SKM-1 (cell line): ENCODE measurements around the gene TMEM69.
"Not testable (repeated sequence)": the region's sequence is repeated elsewhere in the genome, so short reads cannot be mapped to it uniquely, and the experiment has no call there.

Experiments used
- DNase-seq: peaks from one replicate; lab custom pipeline; 2025; ENCODE audit not compliant: unreplicated experiment; lab: John Stamatoyannopoulos, UW

TMEM69 gene, protein sequence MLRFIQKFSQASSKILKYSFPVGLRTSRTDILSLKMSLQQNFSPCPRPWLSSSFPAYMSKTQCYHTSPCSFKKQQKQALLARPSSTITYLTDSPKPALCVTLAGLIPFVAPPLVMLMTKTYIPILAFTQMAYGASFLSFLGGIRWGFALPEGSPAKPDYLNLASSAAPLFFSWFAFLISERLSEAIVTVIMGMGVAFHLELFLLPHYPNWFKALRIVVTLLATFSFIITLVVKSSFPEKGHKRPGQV

GRCh38 chr1:45687754-45688740, at the start of gene TMEM69:
Gene TMEM69 (plus strand): TSS chr1:45688181. CDS start chr1:45691069, 2,888 bp downstream.
- peak; percentile 73 for DNase-seq

DNA sequence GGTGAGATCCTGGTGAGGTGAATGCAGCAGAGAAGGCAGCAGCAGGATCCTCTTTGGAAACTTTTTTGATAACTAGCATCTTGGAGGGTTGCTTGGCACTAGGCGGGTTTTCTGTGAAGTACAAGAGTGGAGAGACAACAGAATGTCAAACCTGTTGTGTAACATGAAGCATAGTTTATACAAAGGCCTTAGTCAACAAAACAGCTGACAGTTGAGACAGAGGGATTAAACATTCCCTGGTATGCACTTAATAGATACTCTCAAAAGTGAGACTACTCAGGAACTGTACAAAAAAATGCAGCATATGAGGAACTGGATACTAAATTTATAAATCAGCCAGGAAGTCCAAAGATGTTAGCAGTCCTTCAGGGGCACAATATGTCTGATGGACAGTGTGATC, 47.7 kb upstream of the TMEM69 start:
- no peak for DNase-seq

GRCh38 chr1:45643321-45643720, 44.7 kb upstream of the TMEM69 start:
- DNase-seq: no peak

- DNase-seq: no peak
These were observed 44.0 kb upstream of the TMEM69 start for GRCh38 chr1:45643978-45644377.

DNA sequence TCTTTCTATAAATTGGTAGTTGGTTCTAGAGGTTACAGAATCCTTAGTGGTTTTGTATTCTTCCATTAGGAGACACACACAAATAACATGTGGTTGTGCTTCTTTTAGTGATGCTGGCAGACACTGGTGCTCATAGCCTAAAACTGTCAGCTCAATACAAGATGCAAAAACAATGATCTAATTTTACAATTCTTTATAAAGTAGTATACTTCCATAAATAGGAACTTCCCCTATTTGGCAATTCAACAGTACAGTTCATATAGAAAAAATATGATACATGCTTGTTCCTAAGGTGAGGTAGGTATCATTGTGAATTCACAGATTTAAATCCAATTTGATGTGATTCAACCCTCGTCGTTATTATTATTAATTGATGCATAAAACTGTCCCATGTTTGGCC, 43.3 kb upstream of the TMEM69 start:
- DNase-seq: no peak

GRCh38 chr1:45647248-45648021, 40.5 kb upstream of the TMEM69 start:
- no peak for DNase-seq

GRCh38 chr1:45654540-45655280, 33.3 kb upstream of the TMEM69 start:
- DNase-seq: no peak

DNA sequence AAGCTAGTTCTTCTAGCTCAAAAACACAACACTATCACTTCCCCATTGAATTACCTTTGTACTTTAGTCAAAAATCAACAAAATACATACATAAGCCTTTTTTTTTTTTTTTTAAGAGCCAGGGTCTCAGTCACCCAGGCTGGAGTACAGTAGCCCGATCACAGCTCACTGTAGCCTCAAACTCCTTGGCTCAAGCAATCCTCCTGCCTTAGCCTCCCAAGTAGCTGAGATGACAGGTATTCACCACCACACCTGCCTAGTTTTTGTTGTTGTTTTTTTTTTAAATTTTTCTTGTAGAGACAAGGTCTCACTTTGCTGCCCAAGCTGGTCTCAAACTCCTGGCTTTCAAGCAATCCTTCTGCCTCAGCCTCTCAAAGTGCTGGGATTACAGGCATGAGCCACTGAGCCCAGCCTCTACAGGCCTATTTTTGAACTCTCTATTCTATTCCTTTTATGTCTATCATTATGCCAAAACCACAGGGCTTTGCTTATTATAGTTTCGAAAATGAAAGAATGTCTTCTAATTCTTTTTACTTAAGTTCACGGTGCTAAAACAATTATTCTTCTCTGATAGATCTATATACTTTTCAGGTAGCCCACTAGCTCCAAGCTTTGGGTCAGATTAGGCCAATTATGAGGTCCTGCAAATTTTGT, 31.3 kb upstream of the TMEM69 start:
- no peak for DNase-seq

- DNase-seq: no peak
These were observed 29.8 kb upstream of the TMEM69 start for GRCh38 chr1:45658171-45658570.

DNA sequence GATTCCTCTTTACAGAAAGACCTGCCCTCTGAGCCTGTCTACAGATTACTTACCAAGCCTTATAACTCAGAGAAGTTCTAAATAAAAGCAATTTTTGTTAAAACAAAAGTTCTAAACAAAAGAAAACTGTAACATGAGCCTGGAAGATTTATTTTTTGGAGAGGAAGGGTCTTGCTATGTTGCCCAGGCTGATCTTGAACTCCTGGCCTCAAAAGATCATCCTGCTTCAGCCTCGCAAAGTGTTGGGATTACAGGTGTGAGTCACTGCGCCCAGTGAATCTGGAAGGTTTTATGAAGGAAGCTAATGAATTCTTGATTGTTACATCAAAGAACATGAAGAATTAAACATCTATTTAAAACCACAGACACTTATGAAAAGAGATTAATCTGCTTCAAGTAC, 28.8 kb upstream of the TMEM69 start:
- DNase-seq: no peak

DNA sequence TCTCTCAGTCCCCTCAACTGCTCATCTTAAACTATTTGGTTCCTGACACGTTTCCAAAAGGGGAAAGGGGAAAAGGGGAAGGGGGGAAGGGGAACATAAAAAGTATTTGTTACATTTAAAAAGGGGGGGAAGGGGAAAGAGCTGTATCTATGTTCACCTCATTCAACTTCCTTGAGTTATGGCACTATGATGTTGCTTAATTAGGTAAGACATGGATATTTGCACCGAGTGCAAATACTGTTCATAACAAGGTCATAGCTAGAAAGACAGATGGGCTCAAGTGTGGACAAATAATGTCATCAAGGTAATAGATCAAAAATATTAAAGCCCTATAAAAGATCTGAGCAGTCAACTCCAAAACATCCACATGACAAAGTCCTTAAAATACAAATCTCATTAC, 27.6 kb upstream of the TMEM69 start:
- DNase-seq: no peak

DNA sequence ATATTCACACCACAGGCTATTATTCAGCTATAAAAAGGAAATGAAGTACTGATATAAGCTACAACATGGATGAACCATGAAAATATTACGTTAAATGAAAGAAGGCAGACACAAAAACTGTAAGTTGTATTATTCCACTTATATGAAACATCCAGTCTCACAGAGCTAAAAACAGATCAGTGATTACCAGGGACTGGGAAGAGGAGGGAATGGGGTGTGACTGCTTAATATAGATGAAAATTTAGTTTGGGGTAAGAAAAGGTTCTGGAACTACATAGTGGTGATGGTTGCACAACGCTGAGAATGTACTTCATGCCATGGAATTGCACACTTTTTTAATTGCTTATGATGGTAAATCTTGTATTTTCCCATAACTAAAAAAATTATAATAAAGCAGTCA, 21.1 kb upstream of the TMEM69 start:
- no peak for DNase-seq

DNA sequence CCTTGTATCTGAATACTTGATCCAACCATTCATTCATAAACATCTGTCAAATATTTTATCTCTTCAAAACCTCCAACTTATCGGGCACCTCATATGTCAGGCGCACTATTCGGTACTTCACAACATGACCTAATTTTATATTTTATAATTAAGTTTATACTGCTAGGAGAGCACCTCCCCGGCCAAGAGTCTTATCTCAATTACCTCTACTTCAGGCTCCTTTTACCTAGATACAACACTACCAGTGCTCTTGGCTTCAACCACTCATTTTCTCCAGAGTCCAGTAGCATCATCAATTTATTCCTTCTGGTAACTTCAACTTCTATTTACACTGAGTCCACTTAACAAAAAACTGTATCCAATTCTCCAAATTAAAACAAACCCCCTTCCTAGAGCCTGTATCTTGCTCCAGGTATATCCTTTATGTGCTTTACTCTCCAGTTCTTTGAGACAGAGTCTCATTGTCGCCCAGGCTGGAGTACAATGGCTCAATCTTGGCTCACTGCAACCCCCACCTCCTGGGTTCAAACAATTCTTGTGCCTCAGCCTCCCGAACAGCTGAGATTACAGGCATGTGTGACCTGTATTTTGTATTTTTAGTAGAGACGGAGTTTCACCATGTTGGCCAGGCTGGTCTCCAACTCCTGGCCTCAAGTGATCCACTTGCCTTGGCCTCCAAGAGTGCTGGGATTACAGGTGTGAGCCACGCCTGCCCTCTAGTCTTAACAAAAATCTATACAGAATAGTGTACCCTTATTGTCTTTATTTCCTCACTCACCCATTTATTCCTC, 20.5 kb upstream of the TMEM69 start:
- DNase-seq: no peak

- DNase-seq: no peak
These were observed 19.5 kb upstream of the TMEM69 start for GRCh38 chr1:45668526-45668925.

DNA sequence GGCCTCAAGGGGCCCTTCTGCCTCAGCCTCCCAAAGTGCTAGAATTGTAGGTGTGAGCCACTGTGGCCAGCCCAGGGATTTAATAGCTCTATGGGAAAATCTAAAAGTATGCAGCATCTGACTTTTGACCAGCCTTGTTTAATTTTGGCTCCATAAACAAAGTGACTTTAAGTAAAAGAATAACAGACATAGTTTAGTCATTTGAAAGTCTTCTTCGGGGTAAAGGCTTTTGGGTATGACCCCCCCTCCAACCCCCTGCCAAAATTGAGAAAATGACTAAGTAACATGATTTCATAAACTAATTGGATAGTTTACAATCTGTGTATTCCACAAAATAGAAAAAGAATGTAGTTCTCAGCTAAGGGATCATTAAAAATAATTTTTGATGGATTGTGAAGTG, 18.6 kb upstream of the TMEM69 start:
- DNase-seq: no peak

DNA sequence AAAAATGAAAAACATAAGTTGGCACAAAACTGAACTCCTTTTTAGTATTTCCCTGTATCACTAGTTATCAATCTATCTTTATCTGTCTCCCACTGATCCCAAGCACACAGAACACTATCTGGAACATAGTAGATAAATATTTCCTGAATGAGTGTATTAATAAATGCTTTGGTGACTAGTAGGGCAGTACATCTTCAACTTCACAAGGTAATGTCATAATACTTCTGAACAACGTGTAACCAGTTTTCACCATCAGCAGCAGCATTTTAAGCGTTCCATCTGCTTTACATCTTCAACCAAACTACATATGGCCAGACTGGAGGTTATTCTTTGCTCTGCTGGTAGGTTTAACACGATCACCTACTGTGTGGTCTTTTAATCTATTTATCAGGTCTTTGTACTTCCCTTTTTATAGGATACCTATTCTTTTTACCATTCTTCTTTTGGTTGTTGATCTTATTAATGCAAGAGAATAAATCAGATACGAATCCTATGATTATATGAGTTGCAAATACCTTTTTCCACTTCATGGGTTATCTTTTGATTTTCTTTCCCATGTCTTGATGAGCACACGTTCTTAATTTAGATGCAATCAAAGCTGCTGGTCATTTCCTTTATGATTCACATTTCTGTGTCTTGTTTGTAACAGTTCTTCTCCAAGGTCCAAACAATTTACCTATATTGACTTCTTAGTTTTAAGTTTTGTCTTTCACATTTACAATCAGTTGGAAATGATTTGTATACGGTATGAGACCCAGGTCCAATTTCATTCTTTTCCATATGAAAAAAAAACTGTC, 17.9 kb upstream of the TMEM69 start:
- no peak for DNase-seq

- DNase-seq: no peak
These were observed 14.0 kb upstream of the TMEM69 start for GRCh38 chr1:45673956-45674355.

DNA sequence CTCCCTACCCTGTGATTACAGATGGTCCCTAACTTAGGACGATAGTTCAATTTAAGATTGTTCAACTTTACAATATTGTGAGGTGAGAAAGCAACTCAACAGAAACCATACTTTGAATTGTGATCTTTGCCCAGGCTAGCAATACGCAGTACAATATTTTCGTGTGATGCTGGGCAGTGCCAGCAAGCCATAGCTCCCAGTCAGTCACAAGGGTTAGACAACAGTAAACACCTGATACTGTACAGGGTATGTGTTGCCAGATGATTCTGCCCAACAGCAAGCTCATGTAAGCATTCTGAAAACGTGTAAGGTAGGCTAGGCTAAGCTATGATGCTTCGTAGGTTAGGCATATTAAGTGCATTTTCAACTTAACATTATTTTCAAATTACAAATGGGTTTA, 13.5 kb upstream of the TMEM69 start:
- no peak for DNase-seq

GRCh38 chr1:45676553-45676952, 11.4 kb upstream of the TMEM69 start:
- DNase-seq: not testable (repeated sequence)
